K562 (cell line): ENCODE measurements around the gene RCL1. TPM values are rescaled to one million over a fixed set of nuclear protein-coding genes. Genes with fewer than 3 reads are reported as not detected.

Experiments used
- ARID2 ChIP-seq: fragments of 450-650 bp; IDR thresholded peaks from 2 replicates; pipeline ENCODE4 v1.6.1; 2017; ENCODE audit warnings: antibody characterized with exemption, mild to moderate bottlenecking
- DLX4 ChIP-seq: fragments of 250-450 bp; sonication (Bioruptor Pico); IDR thresholded peaks from 2 replicates; pipeline ENCODE4 v1.6.1; 2021; ENCODE audit warnings: mild to moderate bottlenecking
- DPF2 ChIP-seq: fragments of 450-650 bp; IDR thresholded peaks from 2 replicates; pipeline ENCODE4 v1.6.1; 2016
- E4F1 ChIP-seq: fragments of 250-450 bp; sonication (Bioruptor Pico); IDR thresholded peaks from 2 replicates; pipeline ENCODE4 v1.5.0; 2021; ENCODE audit warnings: mild to moderate bottlenecking, borderline replicate concordance
- FOXJ3 ChIP-seq: sonication (generic); formaldehyde crosslinking; IDR thresholded peaks from 2 replicates; pipeline ENCODE4 v1.4.0; 2020; ENCODE audit warnings: mild to moderate bottlenecking, missing genetic modification reagents
- HNRNPUL1 ChIP-seq: fragments of 200-400 bp; formaldehyde crosslinking; IDR thresholded peaks from 2 replicates; pipeline ENCODE4 v1.6.1; 2017; ENCODE audit warnings: low read length
- MTA3 ChIP-seq: fragments of 450-650 bp; formaldehyde crosslinking; IDR thresholded peaks from 2 replicates; pipeline ENCODE4 v1.6.1; 2017; ENCODE audit warnings: mild to moderate bottlenecking, borderline replicate concordance
- NFE2 ChIP-seq: IDR thresholded peaks from 2 replicates; pipeline ENCODE4 v1.6.1; 2014; ENCODE audit warnings: antibody characterized with exemption, low read depth
- POLR2B ChIP-seq: fragments of 450-650 bp; IDR thresholded peaks from 2 replicates; pipeline ENCODE4 v1.6.1; 2018; ENCODE audit warnings: low read depth; ENCODE audit not compliant: partially characterized antibody
- TEAD2 ChIP-seq: fragments of 450-650 bp; IDR thresholded peaks from 2 replicates; pipeline ENCODE4 v1.6.1; 2016; ENCODE audit warnings: missing genetic modification characterization, control low read depth, missing compliant biosample characterization
- ZBTB17 ChIP-seq: fragments of 450-650 bp; formaldehyde crosslinking; IDR thresholded peaks from 2 replicates; pipeline ENCODE4 v1.4.0; 2020; ENCODE audit warnings: mild to moderate bottlenecking
- ZBTB9 ChIP-seq: fragments of 450-650 bp; formaldehyde crosslinking; IDR thresholded peaks from 2 replicates; pipeline ENCODE4 v1.4.0; 2020; ENCODE audit warnings: mild to moderate bottlenecking, moderate library complexity
- ZNF133 ChIP-seq: fragments of 250-450 bp; sonication (Bioruptor Pico); IDR thresholded peaks from 2 replicates; pipeline ENCODE4 v1.4.0; 2020; ENCODE audit warnings: mild to moderate bottlenecking
- ZNF655 ChIP-seq: fragments of 250-450 bp; sonication (Bioruptor Pico); IDR thresholded peaks from 2 replicates; pipeline ENCODE4 v1.5.0; 2021
- ZNF699 ChIP-seq: fragments of 250-450 bp; sonication (Bioruptor Pico); IDR thresholded peaks from 2 replicates; pipeline ENCODE4 v1.8.0; 2021; ENCODE audit warnings: mild to moderate bottlenecking, moderate library complexity; ENCODE audit not compliant: insufficient replicate concordance
- ZNF76 ChIP-seq: fragments of 250-450 bp; sonication (Bioruptor Pico); IDR thresholded peaks from 2 replicates; pipeline ENCODE4 v1.4.0; 2020; ENCODE audit warnings: mild to moderate bottlenecking, moderate library complexity, borderline replicate concordance
- polyA plus RNA-seq, 8 experiments: library from polyadenylated mRNA; depleted of rRNA in 4 of 8; stranded (reverse) in 5 of 8; unstranded in 3 of 8; fragments of >200 nt; fragmentation: Nextera tagmentation in 2 of 8; fragmentation: Illumina TruSeq in 1 of 8; extraction: Ambion mirVana in 2 of 8; extraction: Trizol in 1 of 8; gene quantifications; 2 replicates each; pipeline versions ENCODE4 v1.2.1 to v1.2.3, GENCODE V29; 2011 to 2014; ENCODE audit warnings: inconsistent platforms in 1 of 8, missing spikeins in 1 of 8
- total RNA-seq, 7 experiments: library from RNA; depleted of rRNA in 6 of 7; stranded (reverse); fragments of >200 nt in 6 of 7; fragmentation: Illumina TruSeq in 2 of 7; extraction: Trizol in 2 of 7; gene quantifications; 2 replicates each; pipeline versions ENCODE4 v1.2.1 to v1.2.3, GENCODE V29; 2011 to 2021; ENCODE audit warnings: low replicate concordance in 1 of 7
- TF ChIP-seq, protein P1 (sequence below): IDR thresholded peaks from 3 replicates; pipeline ENCODE4 v1.6.1; 2011; ENCODE audit warnings: borderline replicate concordance, mild to moderate bottlenecking, moderate library complexity; ENCODE audit not compliant: insufficient read length; ENCODE audit errors: extremely low read depth
- TF ChIP-seq, protein P2 (sequence below): fragments of 250-450 bp; sonication (Bioruptor Pico); IDR thresholded peaks from 2 replicates; pipeline ENCODE4 v1.8.0; 2022; ENCODE audit warnings: inconsistent platforms

RCL1 gene
- total and polyA plus RNA-seq, 9 of the 15 experiments (the other 6 are each of a cell fraction or from before 2014, with no cell fraction given): 24.0 to 67.7 (median 38.6) TPM

GRCh38 chr9:4832786-4833579 is 40.2 kb downstream of the RCL1 start (continued):
- TF ChIP-seq ZNF655 (CRISPR knock-in tag): no peak
- no peak for TF ChIP-seq MTA3
- TF ChIP-seq, protein P1, sequence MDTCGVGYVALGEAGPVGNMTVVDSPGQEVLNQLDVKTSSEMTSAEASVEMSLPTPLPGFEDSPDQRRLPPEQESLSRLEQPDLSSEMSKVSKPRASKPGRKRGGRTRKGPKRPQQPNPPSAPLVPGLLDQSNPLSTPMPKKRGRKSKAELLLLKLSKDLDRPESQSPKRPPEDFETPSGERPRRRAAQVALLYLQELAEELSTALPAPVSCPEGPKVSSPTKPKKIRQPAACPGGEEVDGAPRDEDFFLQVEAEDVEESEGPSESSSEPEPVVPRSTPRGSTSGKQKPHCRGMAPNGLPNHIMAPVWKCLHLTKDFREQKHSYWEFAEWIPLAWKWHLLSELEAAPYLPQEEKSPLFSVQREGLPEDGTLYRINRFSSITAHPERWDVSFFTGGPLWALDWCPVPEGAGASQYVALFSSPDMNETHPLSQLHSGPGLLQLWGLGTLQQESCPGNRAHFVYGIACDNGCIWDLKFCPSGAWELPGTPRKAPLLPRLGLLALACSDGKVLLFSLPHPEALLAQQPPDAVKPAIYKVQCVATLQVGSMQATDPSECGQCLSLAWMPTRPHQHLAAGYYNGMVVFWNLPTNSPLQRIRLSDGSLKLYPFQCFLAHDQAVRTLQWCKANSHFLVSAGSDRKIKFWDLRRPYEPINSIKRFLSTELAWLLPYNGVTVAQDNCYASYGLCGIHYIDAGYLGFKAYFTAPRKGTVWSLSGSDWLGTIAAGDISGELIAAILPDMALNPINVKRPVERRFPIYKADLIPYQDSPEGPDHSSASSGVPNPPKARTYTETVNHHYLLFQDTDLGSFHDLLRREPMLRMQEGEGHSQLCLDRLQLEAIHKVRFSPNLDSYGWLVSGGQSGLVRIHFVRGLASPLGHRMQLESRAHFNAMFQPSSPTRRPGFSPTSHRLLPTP: no peak
- TF ChIP-seq ZNF699 (CRISPR knock-in tag): no peak
- TF ChIP-seq, protein P2, sequence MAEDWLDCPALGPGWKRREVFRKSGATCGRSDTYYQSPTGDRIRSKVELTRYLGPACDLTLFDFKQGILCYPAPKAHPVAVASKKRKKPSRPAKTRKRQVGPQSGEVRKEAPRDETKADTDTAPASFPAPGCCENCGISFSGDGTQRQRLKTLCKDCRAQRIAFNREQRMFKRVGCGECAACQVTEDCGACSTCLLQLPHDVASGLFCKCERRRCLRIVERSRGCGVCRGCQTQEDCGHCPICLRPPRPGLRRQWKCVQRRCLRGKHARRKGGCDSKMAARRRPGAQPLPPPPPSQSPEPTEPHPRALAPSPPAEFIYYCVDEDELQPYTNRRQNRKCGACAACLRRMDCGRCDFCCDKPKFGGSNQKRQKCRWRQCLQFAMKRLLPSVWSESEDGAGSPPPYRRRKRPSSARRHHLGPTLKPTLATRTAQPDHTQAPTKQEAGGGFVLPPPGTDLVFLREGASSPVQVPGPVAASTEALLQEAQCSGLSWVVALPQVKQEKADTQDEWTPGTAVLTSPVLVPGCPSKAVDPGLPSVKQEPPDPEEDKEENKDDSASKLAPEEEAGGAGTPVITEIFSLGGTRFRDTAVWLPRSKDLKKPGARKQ (CRISPR knock-in tag): no peak
- no peak for TF ChIP-seq E4F1 (CRISPR knock-in tag)
- no peak for TF ChIP-seq TEAD2 (tag)
- no peak for TF ChIP-seq ZNF133 (CRISPR knock-in tag)
- TF ChIP-seq POLR2B: no peak
- no peak for TF ChIP-seq FOXJ3
- peak; percentile 64 for TF ChIP-seq NFE2
- no peak for TF ChIP-seq ARID2
- no peak for TF ChIP-seq ZNF76
- no peak for TF ChIP-seq HNRNPUL1
- TF ChIP-seq ZBTB9 (CRISPR knock-in tag): no peak
- TF ChIP-seq ZBTB17: no peak
- TF ChIP-seq DPF2: peak; percentile 88
- no peak for TF ChIP-seq DLX4 (CRISPR knock-in tag)
